IMR-90 (cell line): ENCODE results near the gene OVCH1. TPM values are rescaled to one million over a fixed set of nuclear protein-coding genes. Genes with fewer than 3 reads are reported as not detected.

Experiments used
- ATAC-seq: fragments of 200-7000 bp; cut with Tn5 transposase; 2 replicates; pipeline ENCODE4 v1.9.1; 2020; ENCODE audit warnings: low read depth, mild to moderate bottlenecking, moderate library complexity
- BruUV-seq: library from RNA; stranded (reverse); fragments of 400-500 nt; replicated peaks from 2 replicates; lab custom pipeline; 2021; lab: Mats Ljungman, UMichigan
- CTCF ChIA-PET: fragments of 300-600 bp; formaldehyde crosslinking; extraction: SDS; loops from one replicate; lab custom pipeline; 2021; ENCODE audit warnings: antibody characterized with exemption; lab: Yijun Ruan, JAX
- POLR2A ChIA-PET: fragments of 300-600 bp; sonication (Branson Sonifier 250); formaldehyde crosslinking; loops from one replicate; lab custom pipeline; 2022; ENCODE audit warnings: antibody characterized with exemption; ENCODE audit not compliant: unreplicated experiment; lab: Charles Lee
- DNase-seq: peaks from one replicate; pipeline ENCODE4 v3.0.0; 2013
- H2AFZ ChIP-seq: replicated peaks from 2 replicates; pipeline ENCODE3; 2013; ENCODE audit warnings: low read length, mild to moderate bottlenecking; ENCODE audit not compliant: poor library complexity
- H2AK5ac ChIP-seq: 2 replicates; pipeline ENCODE4 v1.6.1; 2013; ENCODE audit warnings: low read depth, low read length, inconsistent platforms
- H2AK9ac ChIP-seq: replicated peaks from 2 replicates; pipeline ENCODE3; 2013; ENCODE audit warnings: mild to moderate bottlenecking, low read depth, low read length, moderate library complexity; ENCODE audit not compliant: poor library complexity
- H2BK120ac ChIP-seq: 2 replicates; pipeline ENCODE4 v1.6.1; 2013; ENCODE audit warnings: low read depth, low read length, inconsistent platforms
- H2BK15ac ChIP-seq: 3 replicates; pipeline ENCODE4 v1.6.1; 2013; ENCODE audit warnings: low read depth, low read length, inconsistent platforms
- H2BK20ac ChIP-seq: 2 replicates; pipeline ENCODE4 v1.6.1; 2013; ENCODE audit warnings: low read depth, mild to moderate bottlenecking, inconsistent platforms, low read length, moderate library complexity
- H2BK5ac ChIP-seq: 2 replicates; pipeline ENCODE4 v1.6.1; 2013; ENCODE audit warnings: mild to moderate bottlenecking, low read depth, low read length, inconsistent platforms; ENCODE audit not compliant: poor library complexity, severe bottlenecking
- H3K14ac ChIP-seq: replicated peaks from 2 replicates; pipeline ENCODE4 v1.6.1; 2013; ENCODE audit warnings: low read depth, low read length, inconsistent platforms
- H3K18ac ChIP-seq: 2 replicates; pipeline ENCODE4 v1.6.1; 2013; ENCODE audit warnings: low read depth, low read length, control low read depth
- H3K23ac ChIP-seq: 2 replicates; pipeline ENCODE4 v1.6.1; 2013; ENCODE audit warnings: low read depth, low read length, inconsistent platforms
- H3K27ac ChIP-seq: 2 replicates; pipeline ENCODE4 v1.5.1; 2013; ENCODE audit warnings: mild to moderate bottlenecking, control low read depth, low read length; ENCODE audit not compliant: insufficient read depth
- H3K27me3 ChIP-seq: 2 replicates; pipeline ENCODE4 v1.6.1; 2013; ENCODE audit warnings: low read length; ENCODE audit not compliant: control insufficient read depth, insufficient read depth
- H3K36me3 ChIP-seq: 2 replicates; pipeline ENCODE4 v1.6.1; 2013; ENCODE audit warnings: low read length, mixed read lengths; ENCODE audit not compliant: control insufficient read depth, insufficient read depth
- H3K4ac ChIP-seq: 2 replicates; pipeline ENCODE4 v1.6.1; 2013; ENCODE audit warnings: low read depth, low read length, inconsistent platforms
- H3K4me1 ChIP-seq: 2 replicates; pipeline ENCODE4 v1.6.1; 2013; ENCODE audit warnings: low read length, mixed read lengths; ENCODE audit not compliant: control insufficient read depth, insufficient read depth
- H3K4me2 ChIP-seq: 2 replicates; pipeline ENCODE4 v1.6.1; 2013; ENCODE audit warnings: low read depth, mild to moderate bottlenecking, control low read depth, low read length, moderate library complexity
- H3K4me3 ChIP-seq: 2 replicates; pipeline ENCODE4 v1.5.1; 2013; ENCODE audit warnings: low read depth, mild to moderate bottlenecking, control low read depth, low read length, moderate library complexity; ENCODE audit not compliant: insufficient read depth
- H3K56ac ChIP-seq: 2 replicates; pipeline ENCODE4 v1.6.1; 2013; ENCODE audit warnings: low read length, inconsistent platforms; ENCODE audit not compliant: insufficient read depth; ENCODE audit errors: extremely low read depth
- H3K79me1 ChIP-seq, 2 experiments: 2 replicates each; pipeline ENCODE4 v1.6.1; 2013; ENCODE audit warnings: low read length in 2 of 2, inconsistent platforms in 1 of 2, low read depth in 1 of 2
- H3K9ac ChIP-seq: 2 replicates; pipeline ENCODE4 v1.6.1; 2013; ENCODE audit warnings: low read depth, low read length, control low read depth
- H3K9me1 ChIP-seq: 2 replicates; pipeline ENCODE4 v1.6.1; 2013; ENCODE audit warnings: low read length, inconsistent platforms; ENCODE audit not compliant: insufficient read depth
- H3K9me3 ChIP-seq: 2 replicates; pipeline ENCODE4 v1.6.1; 2013; ENCODE audit warnings: low read length; ENCODE audit not compliant: control insufficient read depth, insufficient read depth
- H4K20me1 ChIP-seq: 2 replicates; pipeline ENCODE4 v1.6.1; 2013; ENCODE audit warnings: low read length, inconsistent platforms; ENCODE audit not compliant: insufficient read depth
- H4K5ac ChIP-seq: 2 replicates; pipeline ENCODE4 v1.6.1; 2013; ENCODE audit warnings: mild to moderate bottlenecking, low read depth, low read length, control low read depth
- H4K8ac ChIP-seq, 2 experiments: 2 replicates each; pipeline ENCODE4 v1.6.1; 2013; ENCODE audit warnings: low read depth in 2 of 2, low read length in 2 of 2, control low read depth in 1 of 2, inconsistent platforms in 1 of 2
- H4K91ac ChIP-seq: 2 replicates; pipeline ENCODE4 v1.6.1; 2013; ENCODE audit warnings: low read depth, low read length, inconsistent platforms; ENCODE audit not compliant: insufficient read depth
- BHLHE40 ChIP-seq: fragments of 150-350 bp; IDR thresholded peaks from 2 replicates; pipeline ENCODE4 v1.6.1; 2016; ENCODE audit warnings: mild to moderate bottlenecking, low read depth, low read length
- CEBPB ChIP-seq: IDR thresholded peaks from 2 replicates; pipeline ENCODE4 v1.6.1; 2012; ENCODE audit warnings: low read depth, low read length, improper control_type of control experiment
- CTCF ChIP-seq: conservative IDR thresholded peaks from 2 replicates; pipeline ENCODE4 v1.5.1; 2012; ENCODE audit warnings: mild to moderate bottlenecking, low read depth, low read length, improper control_type of control experiment
- ELK1 ChIP-seq: fragments of 150-350 bp; IDR thresholded peaks from 2 replicates; pipeline ENCODE4 v1.6.1; 2016; ENCODE audit warnings: low read depth, mild to moderate bottlenecking, low read length, moderate library complexity, borderline replicate concordance
- FOS ChIP-seq: fragments of 150-350 bp; IDR thresholded peaks from 2 replicates; pipeline ENCODE4 v1.6.1; 2016; ENCODE audit warnings: low read depth, low read length
- MAZ ChIP-seq: IDR thresholded peaks from 2 replicates; pipeline ENCODE4 v1.6.1; 2012; ENCODE audit warnings: low read depth, mild to moderate bottlenecking, low read length, improper control_type of control experiment, moderate library complexity, borderline replicate concordance
- MXI1 ChIP-seq: IDR thresholded peaks from 2 replicates; pipeline ENCODE4 v1.6.1; 2012; ENCODE audit warnings: low read depth, mild to moderate bottlenecking, low read length, moderate library complexity, borderline replicate concordance
- NFE2L2 ChIP-seq: fragments of 150-350 bp; IDR thresholded peaks from 2 replicates; pipeline ENCODE4 v1.6.1; 2016; ENCODE audit warnings: low read depth, mild to moderate bottlenecking, low read length
- RAD21 ChIP-seq: IDR thresholded peaks from 2 replicates; pipeline ENCODE4 v1.6.1; 2012; ENCODE audit warnings: low read length, improper control_type of control experiment
- RCOR1 ChIP-seq: IDR thresholded peaks from 2 replicates; pipeline ENCODE4 v1.6.1; 2012; ENCODE audit warnings: mild to moderate bottlenecking, low read length, improper control_type of control experiment; ENCODE audit not compliant: insufficient replicate concordance
- dilution Hi-C: fragments of 300-500 bp; cut with HindIII; formaldehyde crosslinking; loops from one replicate; pipeline ENCODE4 v1.14.3; 2018; ENCODE audit warnings: low sequenced_read_pairs; ENCODE audit not compliant: unreplicated experiment
- in situ Hi-C: fragments of 300-500 bp; cut with MboI; formaldehyde crosslinking; loops from 3 replicates; pipeline ENCODE4 v1.14.3; 2019; ENCODE audit warnings: low sequenced_read_pairs, inconsistent platforms, mixed read lengths
- intact Hi-C: fragments of 100-400 bp; cut with micrococcal nuclease; formaldehyde crosslinking; loops from 2 replicates; pipeline ENCODE4 v1.10.0; 2022
- polyA plus RNA-seq, 3 experiments: library from polyadenylated mRNA; depleted of rRNA; stranded (reverse); fragments of >200 nt; gene quantifications; 2 replicates each; pipeline ENCODE4 v1.2.3, GENCODE V29; 2012; ENCODE audit warnings: low replicate concordance in 1 of 3
- total RNA-seq: library from RNA; depleted of rRNA; stranded (reverse); fragments of >200 nt; gene quantifications from 2 replicates; pipeline ENCODE4 v1.2.3, GENCODE V29; 2012

OVCH1 gene
- total and polyA plus RNA-seq, 2 of the 4 experiments (the other 2 are of a cell fraction), result 0.05 to 0.18 TPM

- Histone ChIP-seq H3K27ac (no peak overlapping the region), H2BK120ac (no peak overlapping the region), H2BK20ac (no peak overlapping the region), H3K4me3 (no peak overlapping the region), H3K4me1 (peaks cover 4% of the 10 kb centered on the region; the same call in 1 of the 2 replicates), H3K4me2 (no peak overlapping the region), H3K23ac (no peak overlapping the region), H3K14ac (no peak overlapping the region), H3K9ac (no peak overlapping the region), H4K20me1 (no peaks in the 10 kb centered on the region), H3K79me1 (no peaks in the 10 kb centered on the region), H4K8ac (no peak overlapping the region), H2AFZ (no peak overlapping the region), H3K9me1 (no peaks in the 10 kb centered on the region), H3K27me3 (no peaks in the 10 kb centered on the region), H2AK5ac (no peak overlapping the region), H2AK9ac (no peak overlapping the region), H3K4ac (no peak overlapping the region), H4K91ac (no peak overlapping the region), H2BK5ac (no peak overlapping the region), H4K5ac (no peak overlapping the region), H2BK15ac (no peak overlapping the region), H3K9me3 (no peaks in the 10 kb centered on the region), H3K18ac (no peak overlapping the region; the same call in 1 of the 2 replicates), H3K36me3 (no peaks in the 10 kb centered on the region), H3K56ac (no peak overlapping the region)
- dilution Hi-C loops, result no loop called here
- TF ChIP-seq CTCF (no peak), BHLHE40 (no peak), MAZ (no peak), MXI1 (no peak), CEBPB (no peak), RCOR1 (no peak), FOS (no peak), RAD21 (no peak), ELK1 (no peak), NFE2L2 (no peak)
- DNase-seq (peak; percentile 1), ATAC-seq (peak; percentile 79)
- no TSS peak for BruUV-seq
- ChIA-PET POLR2A (no interaction called here), CTCF (interaction anchor here (0.7 to 1.0 kb wide), 2 partner anchors 14 to 47 kb away, joined by 3 read pairs; no protein-coding TSS in a partner anchor)
- in situ Hi-C loops, result no loop called here
- intact Hi-C loops, result no loop called here
Observed at GRCh38 chr12:29416748-29417147, 80.7 kb downstream of the OVCH1 start.
